GM21390 (cell line): Measurements from ENCODE around the gene SIVA1.
"Not testable (repeated sequence)": the region's sequence is repeated elsewhere in the genome, so short reads cannot be mapped to it uniquely, and the experiment has no call there.

ENCODE experiments used
- ATAC-seq: cut with Tn5 transposase; IDR thresholded peaks from one replicate; pipeline ENCODE4 v1.9.1; 2021; ENCODE audit not compliant: unreplicated experiment

SIVA1 gene

DNA sequence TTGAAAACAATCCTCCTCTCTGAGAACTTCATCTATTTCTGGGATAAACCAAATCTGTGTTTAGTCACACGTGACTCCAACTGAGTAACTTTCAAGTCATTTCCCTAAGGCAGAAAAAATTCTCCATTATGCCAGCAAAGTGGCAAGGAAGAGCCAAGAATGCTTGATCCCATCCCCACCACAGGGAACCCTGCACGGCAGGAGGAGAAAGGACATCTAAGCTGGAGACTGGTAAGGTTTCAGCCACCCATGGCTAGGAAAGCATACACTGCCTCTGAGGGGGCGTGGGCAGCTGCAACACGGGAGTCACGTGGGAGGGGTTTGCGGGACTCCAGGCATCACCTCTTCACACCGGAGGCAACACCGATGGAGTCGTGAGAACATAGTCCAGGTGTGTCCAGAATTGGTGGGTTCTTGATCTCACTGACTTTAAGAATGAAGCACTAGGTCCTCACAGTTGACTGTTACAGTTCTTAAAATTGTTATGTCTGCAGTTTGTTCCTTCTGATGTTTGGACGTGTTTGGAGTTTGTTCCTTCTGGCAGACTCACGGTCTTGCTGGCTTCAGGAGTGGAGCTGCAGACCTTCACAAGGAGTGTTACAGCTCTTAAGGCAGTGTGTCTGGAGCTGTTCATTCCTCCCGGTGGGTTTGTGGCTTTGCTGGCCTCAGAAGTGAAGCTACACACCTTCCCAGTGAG lies 2.7 kb upstream of the SIVA1 start:
- ATAC-seq: no peak

- ATAC-seq: not testable (repeated sequence)
These were observed 2.2 kb upstream of the SIVA1 start for GRCh38 chr14:104750753-104751057.

- ATAC-seq: no peak
These were observed 1.2 kb upstream of the SIVA1 start for GRCh38 chr14:104751539-104752422.

GRCh38 chr14:104752423-104752734 lies 568 bp upstream of the SIVA1 start:
- peak; percentile 2 for ATAC-seq

DNA sequence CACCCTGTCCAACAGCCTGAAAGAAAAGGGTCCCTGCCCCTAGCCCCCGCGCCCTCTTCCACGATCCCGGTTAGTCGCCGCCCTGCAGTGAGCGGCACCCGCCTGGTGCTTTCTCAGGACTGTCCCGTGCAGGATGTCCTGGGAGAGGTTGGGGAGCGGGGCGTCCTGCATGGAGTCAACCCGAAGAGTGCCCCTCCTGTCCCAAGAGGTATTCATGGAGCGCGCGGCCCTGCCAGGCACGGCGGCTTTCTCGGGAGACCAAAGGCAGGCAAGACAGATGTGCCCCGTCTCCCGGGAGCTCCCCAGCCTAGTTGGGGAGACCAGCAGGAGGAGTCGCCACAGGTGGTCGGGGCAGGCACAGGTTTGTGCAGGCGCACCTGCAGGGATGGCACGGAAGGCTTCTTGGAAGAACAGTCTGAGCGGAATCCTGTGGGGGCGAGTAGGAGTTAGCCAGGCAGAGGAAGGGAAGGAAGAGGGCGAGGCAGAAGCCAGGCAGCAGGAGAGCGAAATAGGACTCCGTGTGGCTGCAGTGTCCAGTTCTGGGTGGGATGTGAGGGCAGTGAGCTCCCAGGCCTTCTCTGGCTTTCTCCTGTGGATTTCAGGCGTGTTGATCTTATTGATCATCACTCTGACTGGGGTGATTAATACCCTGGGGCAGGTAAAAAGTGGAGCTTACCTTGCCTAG lies 723 bp downstream of the SIVA1 start:
- ATAC-seq: no peak

GRCh38 chr14:104754213-104754851 lies 1.4 kb downstream of the SIVA1 start:
- ATAC-seq: no peak

DNA sequence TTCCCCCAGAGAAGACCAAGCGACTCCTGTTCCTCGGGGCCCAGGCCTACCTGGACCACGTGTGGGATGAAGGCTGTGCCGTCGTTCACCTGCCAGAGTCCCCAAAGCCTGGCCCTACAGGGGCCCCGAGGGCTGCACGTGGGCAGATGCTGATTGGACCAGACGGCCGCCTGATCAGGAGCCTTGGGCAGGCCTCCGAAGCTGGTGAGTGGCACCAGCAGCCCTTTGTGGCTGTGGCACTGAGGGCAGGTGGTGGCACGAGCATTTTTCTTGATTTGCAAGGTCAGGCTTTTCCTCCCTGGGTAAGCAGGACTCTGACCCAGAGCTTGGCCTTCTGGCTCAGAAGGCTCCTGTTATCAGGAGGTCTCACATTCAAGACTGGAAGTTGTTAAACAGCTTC lies 2.7 kb downstream of the SIVA1 start:
- no peak for ATAC-seq

DNA sequence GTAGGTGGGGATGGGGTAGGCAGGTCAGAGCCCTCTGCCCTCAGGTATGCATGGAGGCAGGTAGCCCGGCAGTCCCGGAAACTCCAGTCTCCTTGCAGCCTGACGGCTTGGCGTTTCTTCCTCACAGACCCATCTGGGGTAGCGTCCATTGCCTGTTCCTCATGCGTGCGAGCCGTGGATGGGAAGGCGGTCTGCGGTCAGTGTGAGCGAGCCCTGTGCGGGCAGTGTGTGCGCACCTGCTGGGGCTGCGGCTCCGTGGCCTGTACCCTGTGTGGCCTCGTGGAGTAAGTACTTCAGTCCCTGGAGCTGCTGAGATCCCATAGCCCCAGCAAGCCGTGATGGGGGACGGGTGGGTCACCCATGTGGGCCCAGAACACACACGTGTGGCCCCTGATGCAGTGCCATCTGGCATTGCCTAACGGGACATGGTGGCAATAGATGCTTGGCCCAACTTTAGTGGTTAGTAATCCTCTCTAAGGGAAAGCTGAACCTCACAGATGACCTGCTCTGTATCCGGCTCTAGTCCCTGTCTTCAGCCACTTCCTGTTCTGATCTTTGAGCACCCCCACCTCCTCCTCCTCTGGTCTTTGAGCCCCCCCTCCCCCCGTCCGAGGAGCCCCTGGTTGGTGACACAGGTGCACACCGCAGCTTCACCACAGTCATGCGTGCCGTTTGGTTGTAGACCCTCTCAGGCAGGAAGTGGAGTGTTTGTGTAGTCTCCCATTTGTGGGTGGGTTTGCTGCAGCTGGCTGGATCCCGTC lies 3.7 kb downstream of the SIVA1 start:
- ATAC-seq: no peak

GRCh38 chr14:104757238-104757585 lies 4.3 kb downstream of the SIVA1 start:
- no peak for ATAC-seq

- no peak for ATAC-seq
These were observed 4.9 kb downstream of the SIVA1 start for GRCh38 chr14:104757681-104758392.

DNA sequence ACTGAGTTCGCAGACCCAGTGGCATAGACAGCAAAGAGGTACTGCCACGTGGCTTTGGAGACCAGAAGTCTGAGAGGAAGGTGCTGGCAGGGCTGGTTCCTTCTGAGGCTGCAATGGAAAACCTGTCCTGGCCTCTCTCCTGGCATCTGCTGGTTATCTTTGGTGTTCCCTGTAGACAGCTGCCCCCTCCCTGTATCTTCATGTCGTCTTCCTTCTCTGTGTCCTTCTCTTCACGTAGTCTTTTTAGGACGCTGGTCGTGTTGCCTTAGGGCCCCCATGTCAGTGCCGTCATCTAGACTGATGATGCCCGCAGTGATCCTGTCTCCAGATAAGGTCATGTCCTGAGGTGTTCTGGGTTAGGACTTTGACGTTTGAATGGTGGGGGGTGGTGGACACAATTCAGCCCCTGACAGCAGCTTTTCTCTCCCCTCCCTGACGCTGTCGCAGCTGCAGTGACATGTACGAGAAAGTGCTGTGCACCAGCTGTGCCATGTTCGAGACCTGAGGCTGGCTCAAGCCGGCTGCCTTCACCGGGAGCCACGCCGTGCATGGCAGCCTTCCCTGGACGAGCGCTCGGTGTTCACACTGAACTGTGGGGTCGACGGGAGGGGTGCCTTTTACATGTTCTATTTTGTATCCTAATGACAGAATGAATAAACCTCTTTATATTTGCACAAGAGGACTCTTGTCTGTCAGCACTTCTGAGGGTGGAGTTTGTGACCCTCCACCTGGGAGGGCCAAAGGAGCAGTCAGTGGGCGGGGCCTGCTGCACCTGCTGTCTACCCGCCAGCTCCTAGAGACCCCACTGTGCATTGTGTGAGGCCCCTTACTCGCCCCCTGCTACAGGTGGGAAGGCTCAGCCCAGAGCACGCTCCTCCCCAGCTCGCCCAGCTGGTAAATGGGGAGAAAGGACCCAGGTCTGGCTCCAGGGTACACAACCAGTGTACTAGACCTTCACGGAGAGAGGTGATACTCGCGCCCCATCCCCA lies 6.3 kb downstream of the SIVA1 start:
- ATAC-seq: no peak

DNA sequence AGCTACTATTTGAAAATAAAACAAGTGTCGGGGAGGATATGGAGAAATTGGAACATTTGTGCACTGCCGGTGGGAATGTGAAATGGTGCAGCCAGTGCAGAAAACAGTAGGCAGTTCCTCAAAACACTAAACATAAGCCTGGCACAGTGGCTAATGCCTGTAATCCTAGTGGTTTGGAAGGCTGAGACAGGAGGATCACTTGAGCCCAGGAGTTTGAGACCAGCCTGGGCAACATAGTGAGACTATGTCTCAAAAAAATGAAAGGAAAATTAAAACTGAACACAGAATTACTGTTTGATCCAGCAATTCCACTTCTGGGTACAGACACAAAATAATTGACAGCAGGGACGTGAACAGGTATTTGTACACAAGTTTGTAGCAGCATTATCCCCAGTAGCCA lies 12.6 kb downstream of the SIVA1 start:
- ATAC-seq: no peak

DNA sequence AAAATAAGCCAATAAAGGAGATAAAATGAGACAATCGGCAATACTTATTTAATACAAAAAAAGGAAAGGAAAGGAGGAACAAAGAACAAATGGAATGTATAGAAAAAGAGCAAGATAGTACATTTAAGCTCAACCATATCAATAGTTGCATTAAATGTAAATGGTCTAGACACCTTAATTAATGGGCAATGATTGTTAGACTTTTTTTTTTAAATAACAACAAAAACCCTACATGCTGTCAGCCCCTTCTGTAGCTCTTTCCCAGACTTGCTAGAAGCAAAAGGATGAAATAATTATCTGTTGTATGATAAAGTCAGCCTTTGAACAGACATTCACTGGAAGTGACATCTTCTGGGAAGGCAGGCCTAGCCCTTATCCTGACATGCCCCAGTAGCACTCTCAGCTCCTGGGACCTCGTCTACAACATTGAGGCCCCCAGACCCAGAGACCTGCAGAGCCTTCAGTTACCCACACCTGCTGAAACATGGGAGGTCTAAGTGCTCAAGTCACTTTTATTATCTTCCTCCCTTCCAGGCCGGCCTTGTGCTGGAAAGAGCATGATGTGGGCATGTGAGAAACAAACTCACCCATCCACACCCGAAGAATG lies 13.4 kb downstream of the SIVA1 start:
- no peak for ATAC-seq

- no peak for ATAC-seq
These were observed 14.1 kb downstream of the SIVA1 start for GRCh38 chr14:104766863-104767633.

- no peak for ATAC-seq
These were observed 14.6 kb downstream of the SIVA1 start for GRCh38 chr14:104767634-104767918.

DNA sequence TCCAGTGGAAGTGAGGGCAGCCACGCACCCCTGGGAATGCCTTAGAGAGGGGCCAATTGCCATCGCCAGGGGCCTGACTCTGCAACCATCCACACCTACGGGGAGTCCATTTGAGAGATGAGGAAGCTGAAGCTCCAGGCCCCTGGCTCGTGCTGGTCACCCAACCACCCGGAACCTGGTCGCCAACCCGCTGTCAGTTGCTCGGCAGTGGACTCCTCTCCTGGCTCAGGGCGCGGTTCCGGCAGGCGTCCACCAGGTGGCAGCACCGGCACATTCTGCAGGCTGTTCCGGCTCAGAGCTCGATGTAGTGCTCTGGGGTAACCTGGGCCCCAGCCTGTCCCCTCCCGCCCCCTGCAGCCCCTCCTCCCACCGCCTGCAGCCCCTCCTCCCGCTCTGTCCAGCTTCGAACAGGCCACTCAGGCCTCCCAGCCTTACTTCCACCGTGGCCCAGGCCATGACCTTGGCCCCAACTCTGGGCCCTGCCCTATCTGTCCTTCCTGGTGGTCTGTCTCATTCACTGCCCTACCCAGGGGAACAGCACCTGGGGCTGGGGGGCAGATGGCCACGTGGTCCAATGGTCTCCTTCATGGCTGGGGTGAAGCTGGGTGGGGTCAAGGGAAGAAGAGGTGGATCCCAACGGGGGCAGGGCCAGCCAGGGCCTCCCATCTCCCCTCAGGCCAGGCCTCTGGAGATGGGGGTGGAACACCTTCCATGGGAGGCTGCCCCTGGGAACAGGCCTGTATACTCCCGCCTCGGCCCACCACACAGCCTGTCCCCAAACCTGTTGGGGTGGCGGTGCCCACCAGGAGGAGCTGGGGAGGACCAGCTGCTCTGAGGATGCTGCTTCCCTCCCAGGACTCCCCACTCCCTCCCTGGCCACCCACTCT lies 15.7 kb downstream of the SIVA1 start:
- peak; percentile 89 for ATAC-seq

DNA sequence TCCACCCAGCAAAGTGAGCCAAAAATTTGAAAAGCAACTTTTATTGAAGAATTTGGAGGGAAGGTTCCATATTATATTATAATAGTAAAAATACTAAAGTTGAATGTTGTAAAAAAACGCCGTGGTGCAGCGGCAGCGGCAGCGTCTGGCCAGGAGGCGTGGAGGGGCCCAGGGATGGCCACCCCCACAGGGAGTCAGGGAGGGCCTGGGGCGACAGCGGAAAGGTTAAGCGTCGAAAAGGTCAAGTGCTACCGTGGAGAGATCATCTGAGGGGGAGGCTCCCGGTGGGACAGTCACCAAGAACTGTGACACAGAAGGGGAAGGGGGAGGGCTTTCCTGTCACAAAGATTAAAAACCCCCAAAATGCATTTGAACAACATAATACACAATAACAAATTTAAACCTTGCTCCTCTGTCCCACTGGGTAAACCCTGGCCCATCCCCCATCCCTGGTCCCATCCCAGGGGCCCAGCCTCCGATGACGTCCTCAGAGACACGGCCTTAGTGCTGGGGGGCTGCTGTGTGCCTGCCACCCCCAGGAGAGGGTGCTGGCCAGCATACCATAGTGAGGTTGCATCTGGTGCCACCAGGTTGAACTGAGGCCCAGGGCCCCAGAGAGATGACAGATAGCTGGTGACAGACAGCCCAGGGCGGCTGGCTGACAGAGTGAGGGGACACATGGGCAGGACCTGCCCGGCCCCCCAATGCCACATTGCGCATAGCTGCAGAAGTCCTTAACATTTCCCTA lies 16.6 kb downstream of the SIVA1 start:
- no peak for ATAC-seq
